Activated T-helper 17 cell treated with anti-CD3 and anti-CD28 coated beads, Interleukin-2, amount 50 U/mL, for 72 hours (primary cell): Measurements from ENCODE around the gene MAPKAPK3. TPM values are rescaled to one million over a fixed set of nuclear protein-coding genes. Genes with fewer than 3 reads are reported as not detected.
"Not testable (repeated sequence)": the region's sequence is repeated elsewhere in the genome, so short reads cannot be mapped to it uniquely, and the experiment has no call there.

Source experiments
- ATAC-seq: fragments of 150-1000 bp; cut with Tn5 transposase; replicated peaks from 2 replicates; pipeline ENCODE4 v1.10.0; 2021; ENCODE audit warnings: mild to moderate bottlenecking, moderate library complexity
- H3K27ac Mint-ChIP-seq: one replicate; pipeline ENCODE4 v1.8.0; 2022; ENCODE audit warnings: mixed read lengths
- H3K27me3 Mint-ChIP-seq: one replicate; pipeline ENCODE4 v1.8.0; 2022; ENCODE audit warnings: mixed read lengths
- H3K36me3 Mint-ChIP-seq: one replicate; pipeline ENCODE4 v1.8.0; 2022; ENCODE audit warnings: low read depth, mild to moderate bottlenecking, mixed read lengths
- H3K4me1 Mint-ChIP-seq: one replicate; pipeline ENCODE4 v1.8.0; 2022; ENCODE audit warnings: mixed read lengths
- H3K4me3 Mint-ChIP-seq: one replicate; pipeline ENCODE4 v1.8.0; 2022; ENCODE audit warnings: mild to moderate bottlenecking, mixed read lengths
- H3K9me3 Mint-ChIP-seq: one replicate; pipeline ENCODE4 v1.8.0; 2022; ENCODE audit warnings: mixed read lengths
- total RNA-seq, 2 donors: library from RNA; stranded (reverse); gene quantifications; one replicate each; pipeline ENCODE4 v1.2.3, GENCODE V29; 2022

MAPKAPK3 gene
- total RNA-seq, 2 donors from 2014 or later, result 99.8 to 131 TPM

GRCh38 chr3:50676031-50676705, 59.2 kb downstream of the MAPKAPK3 start:
- H3K27ac Mint-ChIP-seq, result no peak overlapping the region
- peaks cover 8% of the 10 kb centered on the region for H3K27me3 Mint-ChIP-seq
- H3K4me1 Mint-ChIP-seq, result peaks cover 5% of the 10 kb centered on the region
- H3K9me3 Mint-ChIP-seq, result no peaks in the 10 kb centered on the region
- no peak for ATAC-seq
- peak overlapping the region; percentile 67 for H3K4me3 Mint-ChIP-seq
- H3K36me3 Mint-ChIP-seq, result no peaks in the 10 kb centered on the region

GRCh38 chr3:50687127-50687751, 70.3 kb downstream of the MAPKAPK3 start:
- no peak overlapping the region for H3K27ac Mint-ChIP-seq
- peaks cover 6% of the 10 kb centered on the region for H3K27me3 Mint-ChIP-seq
- no peaks in the 10 kb centered on the region for H3K9me3 Mint-ChIP-seq
- H3K4me3 Mint-ChIP-seq, result no peak overlapping the region
- H3K36me3 Mint-ChIP-seq, result no peaks in the 10 kb centered on the region
- no peaks in the 10 kb centered on the region for H3K4me1 Mint-ChIP-seq
- no peak for ATAC-seq

GRCh38 chr3:50687916-50688315, 71.0 kb downstream of the MAPKAPK3 start:
- Mint-ChIP-seq H3K9me3 (no peaks in the 10 kb centered on the region), H3K36me3 (no peaks in the 10 kb centered on the region), H3K27ac (no peak overlapping the region), H3K27me3 (peaks cover 4% of the 10 kb centered on the region), H3K4me3 (no peak overlapping the region), H3K4me1 (no peaks in the 10 kb centered on the region)
- no peak for ATAC-seq

GRCh38 chr3:50688602-50689001, 71.7 kb downstream of the MAPKAPK3 start:
- H3K27ac Mint-ChIP-seq, ATAC-seq, H3K4me1 Mint-ChIP-seq, H3K4me3 Mint-ChIP-seq, H3K27me3 Mint-ChIP-seq, H3K36me3 Mint-ChIP-seq, H3K9me3 Mint-ChIP-seq: not testable (repeated sequence)

GRCh38 chr3:50689558-50689957, 72.6 kb downstream of the MAPKAPK3 start:
- Mint-ChIP-seq H3K27ac (no peak overlapping the region), H3K4me3 (no peak overlapping the region), H3K9me3 (no peaks in the 10 kb centered on the region), H3K27me3 (no peaks in the 10 kb centered on the region), H3K4me1 (no peaks in the 10 kb centered on the region), H3K36me3 (no peaks in the 10 kb centered on the region)
- ATAC-seq, result no peak

GRCh38 chr3:50695031-50695430, 78.1 kb downstream of the MAPKAPK3 start:
- no peak for ATAC-seq
- H3K4me1 Mint-ChIP-seq, result no peaks in the 10 kb centered on the region
- peaks cover 10% of the 10 kb centered on the region for H3K9me3 Mint-ChIP-seq
- no peaks in the 10 kb centered on the region for H3K36me3 Mint-ChIP-seq
- H3K27me3 Mint-ChIP-seq, result no peaks in the 10 kb centered on the region
- H3K4me3 Mint-ChIP-seq, result no peak overlapping the region
- H3K27ac Mint-ChIP-seq, result no peak overlapping the region

- H3K4me3 Mint-ChIP-seq, result no peak overlapping the region
- ATAC-seq, result no peak
- H3K4me1 Mint-ChIP-seq, result no peaks in the 10 kb centered on the region
Observed at GRCh38 chr3:50696276-50696675, 79.3 kb downstream of the MAPKAPK3 start.

GRCh38 chr3:50698269-50698668, 81.3 kb downstream of the MAPKAPK3 start:
- Mint-ChIP-seq H3K4me1 (no peaks in the 10 kb centered on the region), H3K36me3 (no peaks in the 10 kb centered on the region), H3K27me3 (no peaks in the 10 kb centered on the region), H3K4me3 (no peak overlapping the region), H3K27ac (no peak overlapping the region), H3K9me3 (peaks cover 10% of the 10 kb centered on the region)
- no peak for ATAC-seq

More at GRCh38 chr3:50696276-50696675, 79.3 kb downstream of the MAPKAPK3 start:
- Mint-ChIP-seq H3K27me3 (no peaks in the 10 kb centered on the region), H3K36me3 (no peaks in the 10 kb centered on the region), H3K27ac (no peak overlapping the region), H3K9me3 (peaks cover 10% of the 10 kb centered on the region)

Other genes starting within 250 kb of the MAPKAPK3 start
- 1 to 10 TPM in 1 of 2 donors, under 1 TPM in 1; 0.50 to 5.0 TPM for gene CACNA2D2, start 113.5 kb upstream of the MAPKAPK3 start, total RNA-seq
- gene C3orf18, start 49.4 kb upstream of the MAPKAPK3 start, total RNA-seq, result 10 to 100 TPM; 17.3 to 50.8 TPM
- 10 to 100 TPM; 47.5 to 99.2 TPM for gene HEMK1, start 47.6 kb upstream of the MAPKAPK3 start, total RNA-seq
- gene CISH, start 5.4 kb upstream of the MAPKAPK3 start, total RNA-seq, result 100 to 1,000 TPM; 204 to 327 TPM
- 1 to 10 TPM; 3.8 to 7.8 TPM for gene DOCK3, start 57.8 kb downstream of the MAPKAPK3 start, total RNA-seq